ENCODE measurements around the gene FERMT3.

- TF ChIP-seq EZH2 (IDR thresholded peaks at IDR 0.05) (no peak), POLR2AphosphoS5 (IDR thresholded peaks at IDR 0.05; ENCODE audit: borderline replicate concordance, low read depth, low read length) (no peak)
Observed at GRCh38 chr11:64256300-64256699, 49.8 kb downstream of the FERMT3 start.
